Activated CD4-positive, CD25-positive, alpha-beta regulatory T cell treated with anti-CD3 and anti-CD28 coated beads, Interleukin-2, amount 50 U/mL, for 24 hours (primary cell): ENCODE data around the gene CLCN2.

Experiments used
- ATAC-seq, 2 donors: fragments of 150-1000 bp; cut with Tn5 transposase; one replicate each; pipeline ENCODE4 v1.10.0; 2021; ENCODE audit warnings: mild to moderate bottlenecking in 1 of 2, moderate library complexity in 1 of 2

Gene CLCN2

DNA sequence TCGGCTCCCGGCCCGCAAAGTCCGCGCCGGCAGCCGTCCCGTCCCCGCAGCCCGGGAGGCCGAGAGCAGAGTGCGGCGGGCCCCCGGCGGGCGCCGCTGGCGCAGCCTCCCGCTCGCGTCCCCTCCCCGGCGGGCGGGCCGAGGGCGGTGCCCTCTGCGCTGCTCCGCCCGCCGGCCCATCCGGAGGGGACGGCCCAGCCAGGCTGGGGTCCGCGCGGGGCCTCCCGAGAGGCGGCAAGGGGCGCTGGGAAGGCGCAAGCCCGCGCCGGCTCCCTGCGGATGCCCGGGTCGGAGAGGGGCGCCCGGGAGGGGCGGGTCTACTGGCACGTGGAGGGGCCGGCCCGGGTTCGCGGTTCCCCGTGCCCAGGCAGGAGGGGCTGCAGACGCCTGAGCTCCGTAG is at the start of gene CLCN2, which contains the start of gene POLR2H:
Gene CLCN2, minus strand, starts transcription at position 74 of the 400 bp plus-strand sequence. CDS start 126 bp downstream, outside the sequence.
Gene POLR2H, plus strand, starts transcription at position 179 of the 400 bp plus-strand sequence. CDS start 1,783 bp downstream, outside the sequence.
- peak; percentile 42 to 47 for ATAC-seq

DNA sequence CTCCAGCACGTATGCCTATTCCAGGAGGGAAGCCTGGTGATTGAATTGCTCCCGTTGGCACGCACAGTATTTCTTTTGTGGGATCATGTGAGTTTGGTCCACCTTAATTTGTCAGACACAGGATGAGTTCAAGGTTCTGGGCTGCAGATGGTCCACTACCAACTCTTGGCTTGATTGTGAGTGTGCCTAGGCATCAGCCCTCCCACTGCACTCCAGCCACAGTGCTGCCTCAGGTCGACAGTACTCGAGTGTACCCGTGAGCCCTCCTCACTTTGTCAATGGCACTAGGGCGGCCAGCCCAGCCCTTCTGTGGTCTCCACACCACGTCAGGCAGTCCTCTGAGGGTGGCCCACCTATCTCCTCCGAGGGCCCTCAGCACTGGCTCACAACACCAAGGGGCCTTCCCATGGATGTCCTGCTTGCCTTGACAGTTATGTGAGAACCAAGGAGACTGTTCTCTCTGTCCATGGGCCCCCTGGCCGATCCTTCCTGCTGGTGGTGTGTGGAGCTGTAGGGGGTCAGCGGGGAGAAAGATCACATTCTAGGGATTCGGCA is 48.6 kb upstream of the CLCN2 start:
- no peak for ATAC-seq

- ATAC-seq = no peak
Observed at GRCh38 chr3:184409331-184409926, 48.0 kb upstream of the CLCN2 start.

DNA sequence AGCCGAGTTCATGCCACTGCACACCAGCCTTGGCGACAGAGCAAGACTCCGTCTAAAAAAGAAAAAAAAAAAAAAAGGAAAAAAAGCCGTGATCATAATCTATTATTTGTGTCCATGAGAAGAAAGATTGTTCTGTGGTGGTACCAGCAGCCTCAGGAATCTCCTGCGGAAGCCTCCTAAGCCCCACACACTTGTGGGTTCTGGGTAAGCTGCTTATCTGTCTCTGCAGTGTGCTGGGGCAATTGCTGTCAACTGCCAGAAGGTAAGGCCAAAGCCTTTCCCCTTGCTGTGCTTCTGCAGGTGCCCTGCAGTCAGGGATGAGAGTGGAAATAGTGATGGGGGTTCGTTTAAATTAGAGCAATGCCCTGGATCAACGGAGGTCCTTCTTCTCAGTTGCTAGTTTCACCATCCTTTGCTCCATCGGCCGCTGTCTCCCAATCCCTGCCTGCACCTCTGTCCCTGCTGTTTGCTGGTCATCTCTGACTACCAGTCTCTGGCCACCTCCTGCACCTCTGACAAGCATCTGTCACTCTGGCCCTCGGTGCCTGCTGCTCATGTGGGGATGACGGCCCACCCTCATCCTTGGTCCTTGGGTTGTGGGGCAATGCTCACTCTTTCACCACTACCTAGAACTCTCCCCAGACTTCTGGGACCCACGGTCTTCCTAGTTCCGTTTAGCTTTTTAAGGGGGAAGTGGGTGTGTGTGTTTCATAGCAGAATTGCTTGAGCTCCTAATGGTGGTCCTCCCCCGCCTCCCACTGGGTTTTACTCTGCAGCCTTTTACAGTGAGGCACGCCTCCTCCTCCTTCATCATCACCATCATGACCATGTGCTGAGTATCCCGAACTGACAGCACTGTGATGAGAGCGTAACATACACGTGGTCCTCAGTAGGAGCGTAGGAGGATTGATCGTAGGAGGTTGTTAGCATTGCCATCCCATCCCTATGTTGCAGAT is 43.9 kb upstream of the CLCN2 start:
- no peak for ATAC-seq

DNA sequence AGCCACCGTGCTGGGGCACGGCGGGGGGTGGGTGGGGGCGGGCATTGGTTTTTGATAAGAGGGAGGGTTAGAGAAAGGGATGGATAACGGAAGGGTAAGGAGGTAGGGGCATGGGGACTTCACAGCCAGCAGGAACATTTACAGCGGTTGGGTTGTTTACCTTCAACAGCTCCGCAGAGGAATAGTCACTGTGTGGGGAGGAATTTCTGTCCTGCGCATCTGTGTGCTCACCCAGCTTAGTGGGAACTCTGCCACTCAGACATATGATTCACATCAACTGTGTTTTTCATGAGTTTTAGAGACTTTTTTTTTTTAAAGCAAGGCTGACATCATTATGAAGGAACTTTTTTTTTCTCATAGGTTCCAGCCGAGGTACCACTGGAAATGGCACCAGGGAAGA is 38.0 kb upstream of the CLCN2 start:
- ATAC-seq = no peak

DNA sequence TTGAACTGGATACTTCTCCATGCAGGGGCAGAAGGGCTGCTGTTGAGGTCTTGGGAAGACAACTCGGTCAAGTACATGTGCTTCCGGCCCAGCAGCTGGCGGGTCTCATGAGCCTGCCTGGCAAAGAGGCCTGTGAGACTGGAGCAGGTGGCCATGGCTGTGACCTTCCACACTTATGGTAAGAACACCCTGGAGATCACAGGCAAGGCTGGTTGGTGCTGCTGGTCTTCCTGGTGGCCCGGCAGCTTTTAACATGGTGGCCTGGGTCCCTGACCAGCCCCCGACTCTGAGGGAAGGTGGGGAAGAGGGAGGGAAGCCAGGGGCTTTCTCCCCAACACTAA is 33.9 kb upstream of the CLCN2 start:
- no peak for ATAC-seq

- ATAC-seq = no peak
Observed at GRCh38 chr3:184391266-184391665, 29.9 kb upstream of the CLCN2 start.

DNA sequence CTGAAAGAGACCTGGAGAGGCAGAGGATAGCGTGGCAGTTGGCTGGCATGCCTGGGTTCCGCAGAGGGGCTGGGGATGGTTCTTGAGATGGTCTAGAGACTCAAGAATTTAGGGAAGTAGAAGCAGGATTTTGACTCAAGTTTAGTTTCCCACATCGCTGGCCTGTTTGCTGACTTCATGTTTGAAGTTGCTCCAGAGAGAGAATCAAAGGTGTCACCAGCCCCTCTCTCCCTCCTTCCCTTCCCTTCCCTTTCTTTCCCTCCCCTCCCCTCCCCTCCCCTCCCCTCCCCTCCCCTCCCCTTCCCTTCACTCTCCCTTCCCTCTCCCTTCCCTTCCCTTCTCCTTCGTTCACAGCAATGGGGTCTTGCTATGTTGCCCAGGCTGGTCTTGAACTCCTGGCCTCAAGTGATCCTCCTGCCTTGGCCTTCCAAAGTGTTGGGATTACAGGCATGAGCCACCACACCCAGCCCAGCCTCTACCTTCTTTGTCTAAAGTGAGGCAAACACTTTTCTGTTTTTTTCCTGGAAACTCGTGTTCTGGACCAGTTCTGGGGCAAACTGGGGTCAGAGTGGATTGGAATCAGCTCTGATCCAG is 28.6 kb upstream of the CLCN2 start:
- ATAC-seq = no peak

- no peak for ATAC-seq
Observed at GRCh38 chr3:184389384-184389783, 28.0 kb upstream of the CLCN2 start.

DNA sequence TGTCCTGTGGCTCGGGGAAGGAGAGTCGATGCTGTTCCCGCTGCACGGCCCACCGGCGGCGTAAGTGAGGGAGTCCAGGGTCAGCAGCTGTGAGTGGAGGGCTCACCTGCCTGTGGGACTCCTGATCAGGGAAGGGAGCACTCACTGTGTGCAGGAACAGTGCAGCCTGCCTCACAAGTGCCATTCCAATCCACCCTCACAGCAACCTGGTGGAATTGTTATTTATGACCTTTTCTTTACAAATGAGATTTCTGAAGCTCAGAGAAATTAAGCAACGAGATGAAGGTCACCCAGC is 27.5 kb upstream of the CLCN2 start:
- no peak for ATAC-seq

DNA sequence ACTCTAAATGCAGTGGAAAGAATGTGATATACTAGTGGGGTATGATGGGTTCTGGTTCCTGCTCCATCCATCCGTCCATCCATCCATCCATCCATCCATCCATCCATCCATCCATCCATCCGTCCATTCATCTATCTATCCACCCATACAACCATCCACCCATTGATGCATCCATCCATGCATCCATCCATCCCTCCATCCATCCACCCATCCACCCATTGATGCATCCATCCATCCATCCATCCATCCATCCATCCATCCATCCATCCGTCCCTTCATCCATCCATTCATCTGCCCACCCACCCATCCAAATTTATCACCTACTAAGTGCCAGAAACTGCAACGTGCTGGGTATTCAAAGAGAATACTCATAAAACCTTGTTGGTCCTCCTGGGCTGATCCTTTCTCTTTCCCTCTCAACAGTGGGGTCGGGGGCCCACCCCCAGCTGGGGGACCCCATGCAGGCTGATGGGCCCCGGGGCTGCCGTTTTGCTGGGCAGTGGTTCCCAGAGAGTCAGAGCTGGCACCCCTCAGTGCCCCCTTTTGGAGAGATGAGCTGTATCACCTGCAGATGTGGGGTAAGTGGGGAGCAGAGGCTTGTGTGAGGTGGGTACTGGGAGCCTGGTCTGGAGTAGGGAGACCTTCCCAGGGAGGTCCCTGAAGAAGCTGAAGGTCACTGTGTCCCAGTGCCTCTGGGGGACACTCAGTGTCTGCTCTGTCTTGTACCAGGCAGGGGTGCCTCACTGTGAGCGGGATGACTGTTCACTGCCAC is 26.9 kb upstream of the CLCN2 start:
- no peak for ATAC-seq

GRCh38 chr3:184387174-184387714 is 25.8 kb upstream of the CLCN2 start:
- no peak for ATAC-seq

- no peak for ATAC-seq
Observed at GRCh38 chr3:184386047-184386806, 24.8 kb upstream of the CLCN2 start.

GRCh38 chr3:184384856-184385422 is 23.5 kb upstream of the CLCN2 start:
- no peak for ATAC-seq

GRCh38 chr3:184384342-184384741 is 22.9 kb upstream of the CLCN2 start:
- ATAC-seq = no peak

DNA sequence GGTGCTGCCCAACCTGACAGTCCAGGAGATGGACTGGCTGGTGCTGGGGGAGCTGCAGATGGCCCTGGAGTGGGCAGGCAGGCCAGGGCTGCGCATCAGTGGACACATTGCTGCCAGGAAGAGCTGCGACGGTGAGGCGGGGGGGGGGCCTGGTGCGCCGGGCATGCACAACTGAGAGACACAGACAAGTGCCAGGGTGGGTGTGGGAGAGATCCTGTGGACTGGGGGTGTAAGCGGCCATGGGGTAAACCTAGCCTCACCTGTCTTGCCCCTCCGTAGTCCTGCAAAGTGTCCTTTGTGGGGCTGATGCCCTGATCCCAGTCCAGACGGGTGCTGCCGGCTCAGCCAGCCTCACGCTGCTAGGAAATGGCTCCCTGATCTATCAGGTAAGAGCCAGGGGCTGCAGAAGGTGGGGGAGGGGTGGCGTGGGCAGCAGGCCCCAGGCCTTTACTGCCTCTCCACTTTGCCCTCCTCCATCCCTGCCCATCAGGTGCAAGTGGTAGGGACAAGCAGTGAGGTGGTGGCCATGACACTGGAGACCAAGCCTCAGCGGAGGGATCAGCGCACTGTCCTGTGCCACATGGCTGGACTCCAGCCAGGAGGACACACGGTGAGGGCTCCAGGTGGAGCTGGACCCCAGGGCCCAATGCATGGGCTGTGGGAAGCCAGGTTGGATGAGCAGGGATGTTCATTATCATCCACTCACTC is 21.8 kb upstream of the CLCN2 start:
- no peak for ATAC-seq

- no peak for ATAC-seq
Observed at GRCh38 chr3:184382326-184383032, 21.1 kb upstream of the CLCN2 start.

DNA sequence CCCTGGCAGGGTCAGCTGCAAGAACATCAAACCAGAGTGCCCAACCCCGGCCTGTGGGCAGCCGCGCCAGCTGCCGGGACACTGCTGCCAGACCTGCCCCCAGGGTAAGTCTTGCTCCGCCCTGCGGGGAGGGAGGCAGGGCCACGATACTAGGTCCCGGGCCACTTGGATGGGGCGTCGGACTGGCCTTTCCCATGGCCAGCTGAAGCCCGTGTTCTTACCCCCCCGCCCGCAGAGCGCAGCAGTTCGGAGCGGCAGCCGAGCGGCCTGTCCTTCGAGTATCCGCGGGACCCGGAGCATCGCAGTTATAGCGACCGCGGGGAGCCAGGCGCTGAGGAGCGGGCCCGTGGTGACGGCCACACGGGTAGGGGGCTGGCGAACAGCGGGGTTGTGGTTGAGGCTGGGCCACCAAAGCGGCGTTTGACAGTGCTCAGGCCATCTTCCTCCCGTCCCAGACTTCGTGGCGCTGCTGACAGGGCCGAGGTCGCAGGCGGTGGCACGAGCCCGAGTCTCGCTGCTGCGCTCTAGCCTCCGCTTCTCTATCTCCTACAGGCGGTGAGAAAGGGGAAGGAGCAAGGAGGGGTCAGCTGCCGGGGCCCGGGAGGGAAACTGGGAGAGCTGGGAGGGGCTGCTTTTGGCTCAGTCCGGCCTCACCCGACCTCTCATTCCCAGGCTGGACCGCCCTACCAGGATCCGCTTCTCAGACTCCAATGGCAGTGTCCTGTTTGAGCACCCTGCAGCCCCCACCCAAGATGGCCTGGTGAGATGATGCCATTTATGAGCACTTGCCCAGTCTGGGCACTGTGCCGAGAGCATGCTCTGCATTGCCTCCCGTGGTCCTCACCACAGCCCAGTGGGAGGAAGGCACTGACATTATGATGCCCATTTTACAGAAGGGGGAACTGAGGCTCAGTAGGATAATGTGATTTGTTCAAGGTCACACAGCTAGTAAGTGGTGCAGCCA is 20.1 kb upstream of the CLCN2 start:
- no peak for ATAC-seq
